ENCODE data around the gene WDFY2.

Gene WDFY2

DNA sequence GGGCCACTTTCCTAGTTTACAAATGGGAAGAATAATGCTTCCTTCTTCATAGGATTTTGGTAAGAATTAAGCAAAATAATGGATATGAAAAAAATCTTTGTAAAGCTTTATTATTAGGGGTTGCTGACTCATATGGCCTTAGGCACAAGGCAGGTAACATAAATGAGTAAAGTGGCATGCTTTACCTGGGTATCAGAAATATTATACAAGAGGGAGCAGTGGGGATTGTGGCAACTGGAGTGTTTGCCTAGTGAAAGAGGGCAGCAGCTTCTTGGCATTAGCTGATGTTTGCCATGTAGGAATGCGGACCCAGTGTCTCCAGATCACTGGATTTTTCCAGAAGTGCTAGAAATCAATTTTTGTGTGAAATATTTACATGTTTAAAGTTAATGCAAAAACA is 19.5 kb downstream of the WDFY2 start:
- no peak for DNase-seq

- no peak for DNase-seq
Observed at GRCh38 chr13:51605698-51606097, 21.4 kb downstream of the WDFY2 start.

DNA sequence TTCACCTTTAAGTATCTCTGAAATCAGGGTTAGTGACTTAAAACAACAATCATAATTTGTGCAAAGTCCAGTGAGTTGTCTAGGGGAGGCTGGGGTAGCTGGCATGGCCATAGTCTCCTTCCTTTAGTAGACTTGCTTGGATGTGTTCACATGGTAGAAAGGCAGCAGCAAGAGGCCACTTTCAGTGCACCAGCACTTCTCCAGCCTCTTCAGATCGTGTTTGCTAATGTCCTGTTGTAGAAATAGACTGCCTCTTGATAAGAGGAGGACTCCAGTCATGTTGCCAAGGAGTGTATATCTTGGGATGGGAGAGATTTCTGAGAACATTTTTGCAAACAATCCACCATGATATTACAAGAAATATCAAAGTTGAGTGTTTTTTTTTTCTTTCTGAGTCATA is 22.9 kb downstream of the WDFY2 start:
- DNase-seq = no peak

DNA sequence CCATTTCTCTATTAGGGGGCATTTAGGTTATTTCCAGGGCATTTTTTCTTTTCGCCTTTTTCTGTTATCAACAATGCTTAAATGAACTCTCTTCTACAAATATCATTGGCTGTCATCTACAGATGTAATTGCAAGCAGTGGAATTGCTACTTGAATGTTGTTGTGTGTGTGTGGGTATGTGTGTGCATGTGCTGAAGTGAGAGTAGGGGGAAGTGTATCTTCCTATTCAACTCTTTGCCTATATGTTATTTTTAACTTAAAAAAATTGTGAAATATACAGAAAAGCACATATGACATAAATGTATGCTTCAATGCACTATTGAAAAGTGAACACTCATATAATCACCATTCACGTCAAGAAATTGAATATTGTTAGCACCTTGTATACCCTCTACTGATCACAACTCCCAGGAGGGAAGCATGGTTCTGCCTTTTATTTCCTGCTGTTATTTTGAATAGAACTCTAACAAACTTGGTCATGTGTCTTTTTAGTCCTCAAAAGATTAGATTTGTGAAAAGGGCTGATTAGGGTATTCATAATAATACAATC is 24.7 kb downstream of the WDFY2 start:
- DNase-seq = no peak

- no peak for DNase-seq
Observed at GRCh38 chr13:51612867-51613266, 28.6 kb downstream of the WDFY2 start.

- DNase-seq = no peak
Observed at GRCh38 chr13:51613535-51613934, 29.3 kb downstream of the WDFY2 start.

- DNase-seq = peak; percentile 67
Observed at GRCh38 chr13:51614350-51614786, 30.1 kb downstream of the WDFY2 start.

DNA sequence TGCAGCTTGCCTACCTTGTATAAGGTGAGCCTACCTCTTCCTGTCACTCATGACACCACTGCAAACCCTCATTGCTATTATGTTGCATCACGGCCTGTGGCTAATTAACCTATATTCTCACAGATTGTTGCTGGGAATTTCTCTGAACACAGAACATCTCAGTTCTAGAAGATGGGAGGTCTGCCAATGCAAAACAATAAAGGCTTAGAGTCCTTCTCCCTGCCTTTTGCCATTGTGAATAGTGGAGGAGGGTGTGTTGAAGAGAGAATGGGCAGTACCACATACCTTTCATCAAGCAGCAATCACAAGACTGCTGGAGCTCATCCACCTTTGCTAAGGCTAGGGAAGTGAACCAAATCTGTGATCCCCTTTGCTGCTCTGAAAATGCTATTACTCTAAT is 34.4 kb downstream of the WDFY2 start:
- DNase-seq = peak; percentile 89

DNA sequence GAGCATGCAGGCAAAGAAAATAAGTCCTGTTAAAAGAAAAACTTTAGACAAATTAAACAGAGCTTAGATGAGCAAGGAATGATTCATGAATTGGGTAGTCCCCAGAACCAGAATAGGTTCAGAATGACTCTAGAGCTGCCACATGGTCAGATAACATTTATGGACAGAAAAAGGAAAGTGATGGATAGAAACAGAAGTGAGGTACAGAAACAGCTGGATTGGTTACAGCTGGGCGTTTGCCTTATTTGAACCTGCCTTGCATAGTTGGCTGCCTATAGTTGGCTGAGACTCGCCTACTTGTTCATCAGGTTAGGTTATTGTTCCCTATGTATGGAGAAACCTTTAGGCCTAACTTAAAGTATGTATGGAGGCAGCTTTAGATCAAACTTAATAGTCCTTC is 35.4 kb downstream of the WDFY2 start:
- no peak for DNase-seq

- no peak for DNase-seq
Observed at GRCh38 chr13:51620165-51620983, 36.1 kb downstream of the WDFY2 start.

DNA sequence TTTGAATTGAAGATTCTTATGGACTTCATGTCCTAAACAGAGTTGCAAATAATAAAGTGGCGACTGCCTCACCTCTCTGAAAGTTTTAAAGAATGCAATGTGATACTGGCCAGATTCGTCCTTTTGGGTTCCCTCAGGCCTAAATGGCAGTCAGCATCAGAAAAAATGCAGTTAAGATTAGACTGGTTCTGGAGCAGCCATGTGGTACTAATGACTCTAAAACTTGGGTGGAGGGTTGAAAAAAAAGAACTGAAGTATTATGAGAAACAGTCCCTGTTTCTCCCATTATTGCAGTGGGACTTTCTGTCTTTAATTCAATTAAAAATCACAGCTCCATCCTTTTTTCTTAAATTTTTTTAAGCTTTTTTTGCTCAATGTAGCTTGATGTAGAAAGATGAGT is 37.3 kb downstream of the WDFY2 start:
- DNase-seq = no peak

DNA sequence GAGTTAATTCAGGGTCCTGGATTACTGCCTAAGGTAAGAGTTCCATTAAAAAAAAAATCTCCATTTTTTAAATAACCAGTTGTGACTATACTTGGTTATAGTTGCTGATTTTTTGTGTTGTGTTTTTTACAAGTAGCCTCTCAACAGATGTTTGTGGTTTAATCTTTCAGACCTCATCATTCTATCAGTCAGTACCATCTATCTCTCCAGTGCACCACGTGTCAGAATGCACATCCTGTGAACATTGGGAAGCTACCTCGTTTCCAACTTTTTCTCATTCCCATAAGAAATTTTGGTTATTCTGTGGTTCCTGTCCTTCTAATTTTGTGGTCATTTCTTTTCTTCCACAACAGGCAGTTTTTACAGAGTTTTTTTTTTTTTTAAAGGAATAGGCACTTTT is 39.2 kb downstream of the WDFY2 start:
- no peak for DNase-seq

DNA sequence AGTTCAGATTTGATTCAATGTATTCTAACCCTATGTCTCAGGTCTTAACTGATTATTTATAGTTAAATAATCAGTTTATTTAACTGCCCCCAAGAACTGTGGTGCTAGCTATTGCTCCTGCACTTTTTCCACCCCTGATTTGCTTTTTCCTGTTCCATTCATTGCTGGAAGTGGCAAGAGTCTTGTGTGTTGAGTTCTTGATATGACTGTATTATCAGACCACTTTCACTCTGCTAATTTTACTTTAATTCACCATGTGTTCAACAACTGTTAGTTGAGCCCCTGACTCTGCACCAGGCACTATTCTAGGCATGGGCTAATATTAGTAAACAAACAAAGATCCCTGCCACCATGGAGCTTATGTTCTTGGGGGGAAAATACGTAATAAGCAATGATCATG is 39.9 kb downstream of the WDFY2 start:
- no peak for DNase-seq

- DNase-seq = no peak
Observed at GRCh38 chr13:51624695-51625345, 40.6 kb downstream of the WDFY2 start.

GRCh38 chr13:51625555-51626345 is 41.5 kb downstream of the WDFY2 start:
- DNase-seq = peak; percentile 37

GRCh38 chr13:51626749-51627148 is 42.5 kb downstream of the WDFY2 start:
- DNase-seq = no peak

- DNase-seq = no peak
Observed at GRCh38 chr13:51628059-51628852, 44.0 kb downstream of the WDFY2 start.

DNA sequence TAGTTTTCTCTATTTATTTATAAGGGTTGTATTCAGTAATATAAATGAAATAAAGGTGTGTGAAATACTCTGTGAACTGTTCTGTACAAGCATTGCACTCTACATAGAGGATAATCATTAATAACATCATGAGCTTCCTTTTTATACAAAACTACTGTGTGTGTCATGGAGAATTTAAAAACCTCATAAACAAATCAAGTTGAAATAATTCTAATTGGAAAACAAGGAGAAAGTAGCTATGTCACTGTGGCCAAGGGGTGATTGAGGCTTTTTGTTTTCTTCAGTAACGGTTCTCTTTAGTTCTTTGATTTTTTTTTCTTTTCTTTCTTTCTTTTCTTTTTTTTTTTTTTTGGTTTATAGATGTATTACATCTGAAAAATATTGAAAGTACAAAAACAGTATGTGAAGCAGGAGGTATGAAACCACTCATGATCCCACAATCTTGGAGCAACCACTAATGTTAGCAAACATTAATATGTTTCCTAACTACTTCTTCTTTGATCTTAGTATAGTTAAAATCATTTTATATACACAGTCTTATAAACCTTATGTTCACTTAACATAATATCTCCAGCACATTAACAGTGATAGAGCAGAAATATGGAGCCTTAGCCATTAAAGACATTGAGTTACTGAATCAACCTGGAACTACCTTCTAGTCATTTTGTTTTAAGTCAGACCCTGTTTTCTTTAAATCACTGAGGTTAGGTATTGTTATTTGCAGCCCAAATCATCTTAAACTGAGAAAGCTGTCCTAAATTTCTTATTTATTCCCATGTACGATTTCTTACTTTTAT is 45.4 kb downstream of the WDFY2 start:
- DNase-seq = no peak

DNA sequence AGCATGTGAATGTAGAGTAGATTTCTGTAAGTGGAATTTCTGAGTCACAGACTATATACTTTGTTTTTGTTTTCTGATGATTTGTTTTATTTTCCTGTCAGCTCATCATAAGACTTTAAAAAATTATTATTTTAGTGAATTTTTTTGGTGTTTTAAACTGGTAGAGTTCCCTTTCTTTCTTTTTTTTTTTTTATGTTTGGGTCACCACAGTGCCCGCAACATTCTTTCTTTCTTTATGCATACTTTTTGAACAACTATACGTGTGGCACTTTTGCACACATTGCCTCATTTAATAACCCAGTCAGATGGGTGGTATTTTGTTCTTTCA is 46.0 kb downstream of the WDFY2 start:
- no peak for DNase-seq

DNA sequence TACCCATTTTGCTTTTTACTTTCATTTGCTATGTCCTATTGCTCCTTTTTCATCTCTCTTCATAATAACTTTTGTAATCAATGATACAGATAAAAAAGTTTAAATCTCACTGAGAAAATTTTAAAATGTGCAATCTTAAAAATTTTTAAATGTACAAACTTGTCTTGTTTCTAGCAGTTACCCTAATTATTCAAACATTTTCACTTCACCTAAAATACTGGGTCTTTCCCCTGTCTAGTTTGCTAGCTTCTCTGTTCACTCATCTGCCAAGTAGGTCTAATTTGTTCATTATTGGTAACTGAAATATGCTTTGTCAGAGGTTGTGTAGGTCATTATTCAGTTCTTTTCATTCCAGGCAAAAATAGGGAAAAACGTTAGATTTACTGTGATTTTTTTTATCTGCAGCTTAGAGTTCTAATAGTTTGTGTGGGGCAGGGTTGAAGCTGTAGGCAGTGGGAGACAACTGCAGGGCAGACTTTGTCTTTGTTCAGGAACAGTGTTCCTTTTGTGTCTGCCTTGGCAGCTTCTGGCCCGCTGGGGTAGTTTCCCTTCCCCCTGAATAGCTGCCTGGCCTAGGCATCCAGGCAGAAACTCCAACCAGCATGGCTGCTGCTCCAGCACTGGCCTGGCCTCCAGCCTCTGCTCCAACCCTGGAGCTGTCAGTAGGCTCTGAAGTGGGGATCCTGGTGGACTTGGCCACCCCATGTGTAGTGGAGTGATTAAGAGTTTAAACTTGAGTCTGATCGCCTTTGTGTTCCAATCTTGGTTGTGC is 48.5 kb downstream of the WDFY2 start:
- DNase-seq = peak; percentile 92
